ENCODE results near the gene NEDD9.

Gene NEDD9

DNA sequence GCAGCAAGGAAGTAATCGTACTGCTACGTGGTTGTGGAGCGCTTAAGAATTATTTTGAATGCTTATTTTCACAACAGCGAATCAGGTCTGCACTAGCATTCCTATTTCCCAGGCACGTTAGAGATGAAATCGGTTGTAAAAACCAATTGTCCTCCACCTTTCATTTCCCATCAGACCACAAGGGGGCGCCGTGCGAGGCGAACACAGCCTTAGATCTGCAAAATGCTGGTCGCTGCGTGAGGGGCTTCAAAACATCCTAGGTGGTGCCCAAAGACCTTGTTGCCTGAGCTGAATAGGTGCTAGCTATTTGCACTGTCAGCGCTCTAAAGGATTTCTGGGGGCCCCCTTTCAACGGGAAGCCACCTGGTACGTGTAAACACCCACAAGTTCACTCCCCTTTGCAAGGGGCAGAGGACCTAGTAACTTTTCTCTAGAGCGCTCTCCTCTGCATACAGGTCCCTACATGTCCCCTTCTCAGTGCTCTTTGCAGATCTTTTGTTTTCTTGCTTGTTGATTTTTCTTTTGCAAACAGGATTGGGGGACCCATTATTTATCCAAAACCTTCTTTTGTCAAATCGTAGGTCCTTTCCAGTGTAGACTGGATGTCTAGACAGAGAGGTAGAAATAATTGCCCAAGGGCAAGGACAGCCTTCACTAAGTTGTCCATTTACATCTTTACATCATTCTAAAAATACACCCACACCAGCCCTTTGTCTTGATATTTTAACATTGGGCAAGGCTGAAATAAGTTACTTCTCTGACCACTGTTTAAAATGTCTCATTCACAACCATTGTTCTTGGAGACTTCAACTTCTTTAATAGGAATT, 59.8 kb downstream of the NEDD9 start:
- peak; percentile 74 for DNase-seq

DNA sequence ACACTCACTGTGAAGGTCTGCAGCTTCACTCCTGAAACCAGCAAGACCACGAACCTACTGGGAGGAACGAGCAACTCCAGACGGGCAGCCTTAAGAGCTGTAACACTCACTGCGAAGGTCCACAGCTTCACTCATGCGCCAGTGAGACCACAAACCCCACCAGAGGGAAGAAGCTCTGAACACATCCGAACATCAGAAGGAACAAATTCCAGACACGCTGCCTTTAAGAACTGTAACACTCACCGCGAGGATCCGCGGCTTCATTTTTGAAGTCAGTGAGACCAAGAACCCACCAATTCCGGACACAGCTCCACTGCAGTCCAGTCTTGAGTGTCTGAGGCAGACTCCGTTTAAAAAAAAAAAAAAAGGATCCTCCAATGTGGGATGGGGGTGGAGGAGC, 60.5 kb downstream of the NEDD9 start:
- no peak for DNase-seq

DNA sequence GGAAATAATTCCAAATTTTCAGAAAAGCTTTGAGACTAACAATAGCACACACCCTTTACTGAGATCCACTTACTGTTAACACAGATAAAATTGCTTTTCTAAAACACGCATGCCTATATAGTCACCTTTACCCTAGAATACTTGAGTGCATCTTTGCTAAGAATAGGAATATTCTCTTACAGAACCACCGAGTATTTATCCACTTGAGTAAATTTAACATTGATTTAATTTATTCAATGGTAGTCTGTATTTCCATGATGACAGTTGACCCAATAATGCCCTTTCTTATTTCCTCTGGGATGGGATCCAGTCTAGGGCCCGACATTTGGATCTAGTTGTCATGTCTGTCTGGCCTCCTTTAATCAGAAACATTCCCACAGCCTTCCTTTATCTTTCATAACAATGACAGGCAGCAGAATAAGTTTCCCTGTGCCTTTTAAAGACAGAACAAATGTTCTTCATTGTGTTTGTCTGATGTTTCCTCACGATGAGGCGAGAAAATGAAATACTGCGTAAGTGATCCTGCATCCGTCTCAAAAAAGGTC, 64.3 kb downstream of the NEDD9 start:
- no peak for DNase-seq

DNA sequence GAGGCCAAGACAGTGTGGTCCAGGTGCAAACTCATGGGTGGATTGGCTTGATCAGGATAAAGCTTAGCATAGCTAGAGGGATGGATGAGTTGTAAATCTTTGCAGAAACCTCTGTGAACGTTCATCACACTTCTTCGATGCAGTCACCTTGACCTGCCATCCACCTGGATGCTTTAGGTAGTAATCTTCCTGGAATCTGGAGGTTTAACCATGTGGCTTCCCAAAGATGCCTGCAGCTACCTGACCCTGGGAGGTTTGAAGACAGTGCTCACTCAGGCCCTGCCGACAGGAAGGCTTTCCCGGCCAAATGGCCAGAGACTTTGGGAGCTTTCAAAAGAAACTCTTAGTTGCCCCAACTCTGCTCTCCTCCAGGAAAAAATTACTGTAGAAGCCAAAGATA, 65.5 kb downstream of the NEDD9 start:
- DNase-seq = no peak

DNA sequence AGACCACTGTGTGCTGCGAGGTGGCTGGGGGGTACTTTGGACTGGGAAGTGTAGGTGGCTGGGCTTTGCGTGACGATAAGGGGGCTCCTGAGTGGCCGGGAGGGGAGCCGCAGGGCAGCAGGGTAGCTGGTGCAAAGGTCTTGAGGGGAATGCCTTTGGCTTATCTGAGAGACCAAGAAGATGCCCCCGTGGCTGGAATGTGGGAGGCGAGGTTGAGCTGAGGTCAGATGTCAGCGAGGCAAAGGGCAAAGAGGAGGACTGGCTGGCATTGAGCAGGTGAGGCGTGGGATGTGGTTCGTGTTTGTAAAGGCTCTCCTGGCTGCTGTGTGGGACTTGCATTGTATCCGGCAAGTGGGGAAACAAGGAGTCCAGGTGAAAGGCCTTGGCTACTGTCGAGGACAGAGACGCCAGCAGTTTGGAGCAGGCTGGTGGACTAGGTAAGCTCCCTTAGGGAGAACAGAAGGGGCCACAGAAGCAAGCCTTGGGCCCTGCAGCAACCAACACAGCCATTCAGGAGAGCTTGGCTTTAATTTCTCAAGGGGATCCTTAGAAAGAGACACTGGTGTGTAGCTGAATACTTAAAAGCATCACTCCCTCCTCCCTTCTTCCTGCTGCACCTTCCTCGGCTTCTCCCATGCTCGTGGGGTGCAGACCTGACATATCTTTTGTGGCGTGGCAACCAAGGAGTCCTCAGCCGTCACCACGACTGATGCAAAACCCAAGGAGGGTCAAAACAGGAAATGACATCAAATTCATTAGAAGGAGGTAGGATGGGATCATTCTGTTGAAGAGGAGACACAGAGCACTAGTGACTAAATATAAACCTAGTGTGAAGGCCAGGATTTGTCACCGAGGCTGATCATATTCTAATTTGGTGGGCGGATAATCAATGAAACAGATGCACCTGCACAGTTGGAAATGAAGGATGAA, 67.5 kb downstream of the NEDD9 start:
- peak; percentile 42 for DNase-seq

DNA sequence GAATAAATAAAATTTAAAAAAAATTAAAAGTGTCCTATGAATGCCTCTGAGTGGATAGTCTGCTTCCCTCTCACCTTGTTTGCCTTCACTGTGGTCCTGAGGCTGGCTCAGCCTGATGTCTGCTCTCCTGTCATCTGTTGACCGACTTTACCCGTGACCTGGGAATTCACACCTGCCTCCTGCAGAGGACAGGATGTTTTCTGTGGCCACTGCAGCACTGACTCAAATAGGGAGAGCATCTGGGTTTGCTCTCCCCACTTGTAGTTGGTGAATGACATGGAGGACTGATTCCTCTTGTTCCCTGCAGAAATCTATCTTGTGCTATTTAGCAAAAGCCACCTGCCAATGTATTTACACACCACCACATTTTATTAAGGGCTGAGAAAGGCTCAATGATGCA, 68.5 kb downstream of the NEDD9 start:
- DNase-seq = peak; percentile 95

DNA sequence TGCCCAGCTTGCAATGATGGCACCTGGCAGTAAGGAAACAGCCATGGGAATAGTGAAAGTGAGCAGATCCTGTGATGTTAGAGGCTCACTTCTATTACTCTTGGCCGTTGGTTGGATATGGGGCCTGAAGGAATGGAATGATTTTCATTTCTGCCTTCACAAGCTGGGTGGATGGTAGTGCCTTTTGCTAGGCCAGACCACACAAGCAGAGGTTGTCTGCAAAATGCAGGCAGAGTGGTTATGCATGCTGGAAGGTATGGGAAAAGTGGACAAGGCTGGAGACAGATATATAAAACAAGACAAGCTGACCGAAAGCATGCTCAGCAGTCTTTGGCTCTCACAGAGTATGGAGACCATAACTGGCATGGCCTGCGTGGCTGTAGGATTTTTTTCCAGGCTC, 70.2 kb downstream of the NEDD9 start:
- DNase-seq = no peak

DNA sequence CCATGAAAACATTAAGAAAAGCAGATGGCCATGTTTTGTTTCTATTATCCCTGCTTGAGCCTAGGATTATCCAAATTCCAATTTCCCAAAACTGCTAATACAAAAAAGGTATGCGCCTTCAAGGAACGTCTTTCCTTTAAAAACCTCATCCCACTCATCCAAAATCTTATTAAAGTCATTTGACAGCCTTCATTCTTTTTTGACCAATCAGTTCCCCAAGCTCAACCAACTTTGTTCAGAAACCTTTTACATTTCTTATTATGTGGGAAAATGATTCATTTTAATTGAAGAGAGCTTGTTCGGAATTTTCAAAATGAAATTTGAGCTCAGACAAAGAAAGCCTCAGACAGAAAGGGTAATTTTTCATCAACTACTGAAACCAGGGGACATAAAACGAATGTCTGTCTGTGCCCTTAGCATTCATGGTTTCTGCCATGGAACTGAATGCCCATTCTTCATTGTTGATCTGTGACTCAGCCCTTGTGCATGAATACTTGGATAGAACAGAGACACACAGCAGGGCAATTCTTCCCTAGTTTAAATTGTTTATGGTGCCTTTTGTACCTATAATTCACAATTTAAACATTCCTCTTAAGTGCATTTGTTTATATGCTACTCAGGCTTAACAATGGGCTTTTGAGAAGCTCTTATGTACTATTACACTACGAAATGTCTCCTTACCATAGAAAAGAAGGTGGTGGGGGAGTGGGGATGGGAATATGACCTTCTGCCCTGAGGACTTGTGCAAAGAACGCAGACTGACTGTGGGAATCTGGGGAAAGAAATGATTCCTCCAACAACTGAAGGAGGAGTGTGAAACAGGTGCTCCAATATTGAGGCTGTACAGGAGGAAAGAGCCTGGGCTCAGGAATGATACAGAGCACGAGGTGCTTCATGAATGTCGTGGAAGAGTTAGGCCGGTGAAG, 71.2 kb downstream of the NEDD9 start:
- peak; percentile 40 for DNase-seq

DNA sequence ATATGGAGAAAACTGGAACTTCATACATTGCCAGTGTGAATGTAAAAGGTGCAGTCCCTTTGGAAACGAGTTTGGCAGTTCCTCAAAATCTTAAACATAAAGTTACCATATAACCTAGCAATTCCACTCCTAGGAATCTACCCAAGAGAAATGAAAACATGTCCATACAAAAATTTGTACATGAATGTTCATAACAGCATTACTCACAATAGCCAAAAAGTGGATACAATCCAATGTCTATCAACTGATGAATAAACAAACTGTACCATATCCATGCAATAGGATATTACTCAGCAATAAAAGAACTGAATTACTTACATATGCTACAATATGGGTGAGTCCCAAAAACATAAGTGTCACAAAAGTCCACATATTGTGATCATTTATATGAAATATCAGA, 72.3 kb downstream of the NEDD9 start:
- no peak for DNase-seq

DNA sequence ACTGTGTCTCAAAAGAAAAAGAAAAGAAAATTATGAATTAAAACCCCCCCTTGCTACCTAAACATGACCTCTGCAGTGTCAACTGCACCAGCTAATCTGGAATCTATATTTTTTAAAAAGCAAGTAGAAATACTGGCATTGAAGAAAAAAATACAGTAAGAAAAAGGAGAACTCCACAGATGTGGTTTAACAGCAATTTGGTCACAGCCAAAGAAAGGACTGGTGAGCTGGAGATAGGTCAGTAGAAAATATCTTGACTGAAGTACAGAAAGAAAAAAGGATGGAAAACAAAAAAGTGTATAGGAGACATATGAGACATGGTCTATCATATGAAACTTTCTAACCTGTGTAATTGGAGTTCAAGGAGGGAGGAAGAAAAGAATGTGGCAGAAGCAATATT, 76.9 kb downstream of the NEDD9 start:
- DNase-seq = no peak

DNA sequence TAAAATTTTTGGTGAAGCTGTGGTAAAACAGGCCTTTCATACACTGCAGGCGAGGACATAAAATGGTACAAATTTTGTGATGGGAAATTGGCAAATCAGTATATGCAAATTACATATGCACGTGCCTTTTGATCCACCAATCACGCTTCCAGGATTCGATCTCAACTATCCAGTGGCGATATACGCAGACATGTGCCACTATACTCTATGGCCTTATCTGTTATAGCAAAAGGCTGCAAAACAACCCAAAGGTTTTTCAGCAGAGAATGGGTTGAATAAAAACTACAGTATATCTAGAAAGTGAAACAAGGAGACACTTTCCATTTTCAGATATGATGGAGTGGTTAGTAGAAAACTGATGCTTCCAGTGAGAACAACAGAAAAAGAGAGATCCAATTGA, 79.0 kb downstream of the NEDD9 start:
- DNase-seq = no peak

DNA sequence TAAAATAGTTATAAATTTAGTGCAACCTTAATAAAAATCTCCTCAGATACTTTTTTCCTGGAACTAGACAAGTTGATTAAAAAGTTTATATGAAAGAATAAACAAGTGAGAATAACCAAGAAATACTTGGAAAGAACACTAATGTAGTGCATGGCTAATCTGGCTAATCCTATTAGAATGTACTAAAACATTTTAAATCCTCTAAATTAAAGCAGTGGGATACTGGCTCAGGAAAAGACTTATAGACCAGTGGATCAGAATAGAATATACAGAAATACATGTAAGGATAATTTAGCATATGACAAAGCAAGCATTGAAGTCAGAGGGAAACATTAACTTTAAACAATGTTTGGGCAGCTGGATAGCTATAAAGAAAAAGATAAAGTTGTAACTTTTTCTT, 79.9 kb downstream of the NEDD9 start:
- DNase-seq = no peak

DNA sequence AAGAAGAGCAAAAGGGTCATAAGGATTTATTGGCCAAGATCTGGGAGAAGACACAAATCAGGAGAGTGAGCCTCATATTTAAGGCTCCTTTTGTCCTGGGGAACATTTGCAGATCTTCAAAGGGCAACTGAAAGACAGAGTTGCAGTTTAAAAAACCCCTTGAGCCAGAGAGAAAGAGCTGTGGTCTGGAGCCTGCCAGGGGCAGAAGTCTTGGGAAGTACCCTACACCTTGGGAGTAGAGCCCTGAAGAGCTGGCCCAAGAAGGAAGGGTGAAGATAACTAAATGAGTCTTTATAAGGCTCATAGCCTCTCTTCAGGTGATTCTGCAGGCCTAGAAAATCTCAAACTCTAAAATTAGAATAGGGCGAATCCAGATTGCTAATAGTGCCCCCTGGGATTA, 81.0 kb downstream of the NEDD9 start:
- DNase-seq = no peak

DNA sequence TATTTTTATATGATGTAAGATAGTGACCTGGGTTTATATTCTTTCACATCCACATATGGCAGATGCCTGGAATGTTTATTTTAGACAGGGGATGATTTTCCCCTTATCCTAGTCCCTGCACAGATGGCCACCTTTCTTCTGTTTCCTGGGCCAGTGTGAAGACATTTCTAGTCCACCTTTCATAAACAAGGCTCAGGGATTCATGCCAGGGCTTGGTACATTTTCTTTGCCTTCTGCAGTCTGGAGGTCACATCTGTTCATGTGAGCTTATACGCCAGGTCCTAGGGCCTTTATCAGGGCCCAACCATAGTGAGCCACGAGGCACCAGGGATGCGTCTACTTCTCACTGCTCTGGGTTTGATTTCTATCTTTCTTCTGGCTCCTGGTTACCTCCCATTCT, 82.9 kb downstream of the NEDD9 start:
- DNase-seq = no peak

DNA sequence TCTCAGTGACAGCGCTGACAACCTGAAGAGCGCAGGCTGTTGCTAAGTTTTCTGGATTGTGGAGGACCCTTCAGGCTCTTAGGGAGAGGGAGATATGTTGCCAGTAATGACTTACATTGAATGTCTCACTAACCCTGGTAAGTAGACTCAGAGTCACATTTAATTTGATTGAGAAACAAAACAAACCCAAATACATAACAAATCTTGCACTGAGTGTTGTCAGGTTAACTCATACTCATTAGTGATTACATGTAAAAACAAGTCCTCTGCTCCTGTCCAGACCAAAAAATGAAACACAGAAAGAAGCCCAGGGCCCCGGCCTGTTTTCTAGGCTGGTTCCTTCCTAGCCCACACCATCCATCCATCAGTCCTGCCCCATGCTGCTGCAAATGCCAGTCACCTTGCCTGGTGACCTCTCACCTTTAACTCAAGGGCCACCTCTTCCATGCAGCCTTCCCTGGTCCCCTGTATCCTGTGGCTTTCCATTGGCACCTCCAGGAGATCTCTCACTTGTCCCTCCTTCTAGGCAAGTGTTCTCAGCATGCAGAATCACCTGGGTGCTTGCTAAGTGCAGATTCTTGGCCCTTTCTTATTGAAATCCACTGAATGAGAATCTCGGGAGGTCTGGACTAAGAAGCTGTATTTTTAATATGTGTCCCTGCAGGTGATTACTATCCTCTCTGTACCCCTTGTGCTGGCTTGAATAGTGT, 86.2 kb downstream of the NEDD9 start:
- no peak for DNase-seq

DNA sequence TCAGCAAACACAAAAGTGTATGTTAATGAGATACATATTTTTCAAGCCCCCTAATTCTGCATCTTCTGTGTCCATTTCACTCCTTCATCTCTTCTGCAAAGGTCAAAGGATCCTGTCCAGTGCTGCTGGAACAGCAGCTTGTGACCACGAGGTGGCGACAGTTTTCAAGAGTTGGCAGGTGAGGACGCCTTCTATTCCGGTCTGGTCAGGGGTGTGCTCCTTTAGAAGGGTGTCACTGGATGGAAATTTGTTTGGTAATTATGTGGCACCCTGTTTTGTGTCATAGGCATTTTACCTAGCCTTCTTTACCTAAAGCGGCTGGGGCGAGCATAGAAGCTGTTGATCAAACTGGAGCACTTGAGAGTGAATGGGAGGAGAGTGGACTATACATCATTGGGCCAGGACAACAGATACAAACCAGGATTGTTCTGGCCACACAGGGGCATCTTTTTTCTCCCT, 88.0 kb downstream of the NEDD9 start:
- DNase-seq = peak; percentile 90

DNA sequence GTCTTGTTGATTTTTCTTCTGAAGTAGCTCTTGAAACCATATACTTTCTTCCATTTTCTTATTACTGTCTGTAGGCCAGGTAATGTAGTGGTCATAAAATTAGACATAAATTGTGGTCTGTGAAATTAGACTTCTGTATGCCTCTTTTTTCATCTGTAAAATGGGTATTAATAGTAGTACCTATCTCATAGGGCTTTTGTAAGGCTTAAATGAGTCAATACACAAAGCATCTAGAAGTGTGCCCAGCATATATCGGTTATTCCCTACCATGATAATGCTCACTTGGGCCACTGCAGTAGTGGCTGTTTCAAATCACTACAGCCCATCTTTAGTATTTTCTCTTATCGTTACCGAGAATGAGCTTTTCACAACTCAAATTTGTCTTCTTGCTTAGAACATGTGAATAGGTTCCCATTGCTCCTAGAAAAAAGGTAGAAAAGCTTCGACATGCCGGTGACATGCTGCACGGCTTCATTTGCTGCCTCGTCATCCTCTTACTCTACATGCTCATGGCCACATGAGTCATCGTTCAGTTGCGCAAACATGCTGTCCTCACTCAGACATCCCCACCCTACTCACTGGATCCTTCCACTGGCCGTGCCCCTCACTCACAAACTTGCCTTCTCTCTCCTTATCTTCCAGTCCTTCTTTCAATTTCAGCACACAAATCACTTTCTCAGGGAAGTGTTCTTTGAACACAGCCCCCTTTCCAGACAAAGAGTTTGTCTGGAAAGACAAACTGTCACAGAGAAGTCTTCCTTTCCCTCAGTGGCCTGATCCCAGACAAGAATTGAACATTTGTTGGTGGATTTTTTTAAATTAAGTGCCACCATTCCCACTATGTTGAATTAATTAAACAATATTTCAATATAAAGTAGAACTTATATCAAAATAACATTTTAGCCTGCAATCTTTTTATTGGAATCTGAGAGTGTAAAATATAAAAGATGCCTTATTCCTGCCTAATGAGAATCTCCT, 88.8 kb downstream of the NEDD9 start:
- peak; percentile 94 for DNase-seq

DNA sequence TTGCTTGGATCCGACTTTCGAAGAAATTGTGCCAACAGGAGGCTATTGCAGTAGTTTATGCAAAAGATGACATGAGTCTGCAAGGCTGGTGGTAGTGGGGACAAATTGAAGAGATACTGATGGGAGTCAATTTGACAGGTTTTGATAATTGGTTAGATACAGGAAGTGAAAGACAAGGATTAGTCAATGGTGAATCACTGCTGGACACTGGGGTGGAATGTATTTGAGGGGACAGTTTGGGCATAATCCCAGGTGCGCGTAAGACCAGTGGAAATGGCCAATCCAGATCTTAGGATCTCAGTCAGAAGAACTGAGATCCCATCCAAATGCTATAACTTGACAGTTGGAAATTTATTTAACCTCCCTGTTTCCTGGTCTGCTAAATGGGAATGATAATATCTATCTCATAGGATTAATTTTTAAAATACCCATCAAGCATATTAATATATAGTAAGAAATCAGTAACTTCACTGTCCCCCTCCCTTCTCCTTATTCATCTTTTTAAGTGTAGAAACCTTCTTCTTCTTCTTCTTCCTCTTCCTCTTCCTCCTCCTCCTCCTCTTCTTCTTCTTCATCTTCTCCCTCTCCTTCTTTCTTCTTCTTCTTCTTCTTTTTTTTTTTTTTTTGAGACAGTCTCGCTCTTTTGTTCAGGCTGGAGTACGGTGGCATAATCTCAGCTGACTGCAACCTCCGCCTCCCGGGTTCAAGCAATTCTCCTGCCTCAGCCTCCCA, 90.0 kb downstream of the NEDD9 start:
- DNase-seq = peak; percentile 9

DNA sequence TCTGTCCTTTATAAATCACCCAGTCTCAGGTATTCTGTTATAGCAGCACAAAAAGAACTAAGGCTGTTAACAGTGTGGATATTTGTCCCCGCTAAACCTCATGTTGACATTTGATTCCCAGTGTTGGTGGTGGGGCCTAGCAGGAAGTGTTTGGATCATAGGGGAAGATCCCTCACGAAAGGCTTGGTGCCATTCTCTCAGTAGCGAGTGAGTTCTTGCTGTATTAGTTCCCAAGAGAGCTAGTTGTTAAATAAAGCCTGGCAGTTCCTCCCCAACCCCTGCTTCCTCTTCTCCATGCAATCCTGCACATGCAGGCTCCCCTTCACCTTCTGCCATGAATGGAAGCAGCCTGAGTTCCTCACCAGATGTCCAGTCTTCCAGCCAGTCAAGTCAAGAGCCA, 91.2 kb downstream of the NEDD9 start:
- no peak for DNase-seq

DNA sequence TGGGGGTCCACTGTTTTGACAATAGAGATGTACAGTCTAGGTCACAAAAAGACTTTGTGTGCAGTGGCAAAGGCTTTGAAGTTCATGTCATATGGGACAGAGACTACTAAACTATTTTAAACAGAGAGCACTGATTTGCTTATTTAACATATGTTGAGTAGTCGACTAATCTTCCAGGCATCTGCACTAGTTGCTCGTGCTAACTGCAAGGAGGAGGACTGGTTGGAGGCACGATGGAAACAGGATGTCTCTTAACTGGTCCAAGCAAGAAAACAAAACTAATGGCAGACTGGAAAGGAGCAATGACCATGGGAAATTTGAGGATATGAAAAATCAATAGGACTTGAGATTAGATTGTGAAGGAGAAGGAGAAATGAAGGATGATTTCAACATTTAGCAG, 92.4 kb downstream of the NEDD9 start:
- DNase-seq = no peak

Data from DMS53 (cell line).